Astrocyte (in vitro differentiated cells and primary cell): Measurements from ENCODE around the gene CLMP. TPM values are rescaled to one million over a fixed set of nuclear protein-coding genes. Genes with fewer than 3 reads are reported as not detected.

Experiments
- DNase-seq: peaks from one replicate; pipeline ENCODE4 v3.0.0-alpha.2; 2010; ENCODE audit warnings: low read depth
- FAIRE-seq: peaks from 2 replicates; lab custom pipeline; 2011; peaks lifted over from hg19 to GRCh38; lab: Jason Lieb, UNC
- H2AFZ ChIP-seq: 2 replicates; pipeline ENCODE4 v1.6.0; 2012; ENCODE audit warnings: low read depth, low read length, inconsistent platforms
- H3K27ac ChIP-seq: 2 replicates; pipeline ENCODE4 v1.5.1; 2011; ENCODE audit warnings: low read depth, low read length, inconsistent platforms
- H3K27me3 ChIP-seq: 2 replicates; pipeline ENCODE4 v1.6.0; 2011; ENCODE audit warnings: low read length, inconsistent platforms; ENCODE audit not compliant: insufficient read depth
- H3K36me3 ChIP-seq: 2 replicates; pipeline ENCODE4 v1.5.1; 2011; ENCODE audit warnings: low read length, inconsistent platforms; ENCODE audit not compliant: insufficient read depth
- H3K4me1 ChIP-seq: 2 replicates; pipeline ENCODE4 v1.5.1; 2011; ENCODE audit warnings: low read length, inconsistent platforms; ENCODE audit not compliant: insufficient read depth
- H3K4me2 ChIP-seq: 2 replicates; pipeline ENCODE4 v1.6.0; 2012; ENCODE audit warnings: low read length, inconsistent platforms
- H3K4me3 ChIP-seq: 2 replicates; pipeline ENCODE4 v1.5.1; 2011; ENCODE audit warnings: low read depth, mild to moderate bottlenecking, low read length, inconsistent platforms; ENCODE audit not compliant: insufficient read depth
- H3K79me2 ChIP-seq: 2 replicates; pipeline ENCODE4 v1.6.0; 2012; ENCODE audit warnings: mild to moderate bottlenecking, low read length, inconsistent platforms; ENCODE audit not compliant: insufficient read depth
- H3K9ac ChIP-seq: 2 replicates; pipeline ENCODE4 v1.6.0; 2012; ENCODE audit warnings: mild to moderate bottlenecking, low read length, inconsistent platforms
- H3K9me3 ChIP-seq: 2 replicates; pipeline ENCODE4 v1.5.1; 2012; ENCODE audit warnings: low read depth, mild to moderate bottlenecking, low read length, inconsistent platforms; ENCODE audit not compliant: insufficient read depth
- H4K20me1 ChIP-seq: 2 replicates; pipeline ENCODE4 v1.6.0; 2012; ENCODE audit warnings: low read length, inconsistent platforms; ENCODE audit not compliant: insufficient read depth
- H3K27ac Mint-ChIP-seq: one replicate; pipeline ENCODE4 v1.8.0; 2021; ENCODE audit warnings: mild to moderate bottlenecking, mixed read lengths; ENCODE audit not compliant: unreplicated experiment
- H3K27me3 Mint-ChIP-seq: one replicate; pipeline ENCODE4 v1.8.0; 2021; ENCODE audit warnings: low read depth, mixed read lengths; ENCODE audit not compliant: unreplicated experiment
- H3K36me3 Mint-ChIP-seq: one replicate; pipeline ENCODE4 v1.8.0; 2021; ENCODE audit warnings: low read depth, mixed read lengths; ENCODE audit not compliant: unreplicated experiment
- H3K4me1 Mint-ChIP-seq: one replicate; pipeline ENCODE4 v1.8.0; 2021; ENCODE audit warnings: low read depth, mixed read lengths; ENCODE audit not compliant: unreplicated experiment
- H3K4me3 Mint-ChIP-seq: one replicate; pipeline ENCODE4 v1.8.0; 2021; ENCODE audit warnings: mild to moderate bottlenecking, moderate library complexity, mixed read lengths; ENCODE audit not compliant: unreplicated experiment
- H3K9me3 Mint-ChIP-seq: one replicate; pipeline ENCODE4 v1.8.0; 2021; ENCODE audit warnings: mild to moderate bottlenecking, mixed read lengths; ENCODE audit not compliant: unreplicated experiment
- EZH2 ChIP-seq: IDR thresholded peaks from 2 replicates; pipeline ENCODE4 v1.6.1; 2012; ENCODE audit warnings: mild to moderate bottlenecking, low read length, inconsistent platforms; ENCODE audit not compliant: insufficient read depth
- total RNA-seq: library from RNA; stranded (reverse); gene quantifications from 2 replicates; pipeline ENCODE4 v1.2.1, GENCODE V29; 2021
- TF ChIP-seq, protein P1 (sequence below): IDR thresholded peaks from 2 replicates; pipeline ENCODE4 v1.5.1; 2011; ENCODE audit warnings: low read depth, mild to moderate bottlenecking, inconsistent platforms, low read length, moderate library complexity; ENCODE audit not compliant: insufficient read depth

Gene CLMP
- total RNA-seq, 1 donor from 2014 or later, result 16.0 TPM

GRCh38 chr11:123072332-123072761 is 122.7 kb downstream of the CLMP start:
- Histone ChIP-seq H3K4me3 (no peak overlapping the region), H3K9me3 (no peaks in the 10 kb centered on the region), H2AFZ (no peak overlapping the region), H3K79me2 (no peaks in the 10 kb centered on the region), H3K27me3 (no peaks in the 10 kb centered on the region), H3K4me2 (no peak overlapping the region), H4K20me1 (no peaks in the 10 kb centered on the region), H3K9ac (no peak overlapping the region), H3K4me1 (no peaks in the 10 kb centered on the region), H3K27ac (no peak overlapping the region), H3K36me3 (peaks cover 5% of the 10 kb centered on the region)
- Mint-ChIP-seq H3K36me3 (peaks cover 8% of the 10 kb centered on the region), H3K27ac (no peak overlapping the region), H3K27me3 (no peaks in the 10 kb centered on the region), H3K4me3 (no peak overlapping the region), H3K9me3 (no peaks in the 10 kb centered on the region), H3K4me1 (no peaks in the 10 kb centered on the region)
- TF ChIP-seq, protein P1, sequence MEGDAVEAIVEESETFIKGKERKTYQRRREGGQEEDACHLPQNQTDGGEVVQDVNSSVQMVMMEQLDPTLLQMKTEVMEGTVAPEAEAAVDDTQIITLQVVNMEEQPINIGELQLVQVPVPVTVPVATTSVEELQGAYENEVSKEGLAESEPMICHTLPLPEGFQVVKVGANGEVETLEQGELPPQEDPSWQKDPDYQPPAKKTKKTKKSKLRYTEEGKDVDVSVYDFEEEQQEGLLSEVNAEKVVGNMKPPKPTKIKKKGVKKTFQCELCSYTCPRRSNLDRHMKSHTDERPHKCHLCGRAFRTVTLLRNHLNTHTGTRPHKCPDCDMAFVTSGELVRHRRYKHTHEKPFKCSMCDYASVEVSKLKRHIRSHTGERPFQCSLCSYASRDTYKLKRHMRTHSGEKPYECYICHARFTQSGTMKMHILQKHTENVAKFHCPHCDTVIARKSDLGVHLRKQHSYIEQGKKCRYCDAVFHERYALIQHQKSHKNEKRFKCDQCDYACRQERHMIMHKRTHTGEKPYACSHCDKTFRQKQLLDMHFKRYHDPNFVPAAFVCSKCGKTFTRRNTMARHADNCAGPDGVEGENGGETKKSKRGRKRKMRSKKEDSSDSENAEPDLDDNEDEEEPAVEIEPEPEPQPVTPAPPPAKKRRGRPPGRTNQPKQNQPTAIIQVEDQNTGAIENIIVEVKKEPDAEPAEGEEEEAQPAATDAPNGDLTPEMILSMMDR, result no peak
- TF ChIP-seq EZH2, result no peak
- no peak for DNase-seq
- FAIRE-seq, result no peak

- H3K27me3 Mint-ChIP-seq, result no peaks in the 10 kb centered on the region
Observed at GRCh38 chr11:123069908-123070821, 124.9 kb downstream of the CLMP start.

More at GRCh38 chr11:123069908-123070821, 124.9 kb downstream of the CLMP start:
- no peak overlapping the region for H3K27ac Mint-ChIP-seq
- Histone ChIP-seq H3K79me2 (no peaks in the 10 kb centered on the region), H3K9ac (no peak overlapping the region), H3K27me3 (no peaks in the 10 kb centered on the region), H3K36me3 (peaks cover 5% of the 10 kb centered on the region), H2AFZ (no peak overlapping the region), H3K4me3 (no peak overlapping the region), H3K27ac (no peak overlapping the region), H4K20me1 (no peaks in the 10 kb centered on the region), H3K4me1 (no peaks in the 10 kb centered on the region), H3K4me2 (no peak overlapping the region), H3K9me3 (no peaks in the 10 kb centered on the region)
- TF ChIP-seq EZH2, result no peak
- TF ChIP-seq, protein P1, result no peak
- H3K36me3 Mint-ChIP-seq, result peaks cover 4% of the 10 kb centered on the region
- DNase-seq (no peak), FAIRE-seq (no peak)
- H3K9me3 Mint-ChIP-seq, result no peaks in the 10 kb centered on the region
- no peak overlapping the region for H3K4me3 Mint-ChIP-seq
- peaks cover 5% of the 10 kb centered on the region for H3K4me1 Mint-ChIP-seq
